Omental fat pad (tissue), 4 donors: ENCODE measurements around the gene ZSCAN4. TPM values are rescaled to one million over a fixed set of nuclear protein-coding genes. Genes with fewer than 3 reads are reported as not detected.

Source experiments
- ATAC-seq: fragments of 150-250 bp; one replicate; pipeline ENCODE4 v1.9.1; 2016; ENCODE audit warnings: mild to moderate bottlenecking, moderate library complexity; ENCODE audit not compliant: low FRiP score
- DNase-seq: peaks from one replicate; pipeline ENCODE4 v3.0.0-alpha.2; 2019; ENCODE audit warnings: low spot score
- CTCF ChIP-seq, 3 donors: fragments of 450-650 bp; IDR thresholded peaks; one replicate each; pipeline ENCODE4 v1.5.1; 2016 to 2017; ENCODE audit warnings: antibody characterized with exemption in 3 of 3, mild to moderate bottlenecking in 3 of 3, moderate library complexity in 2 of 3
- total RNA-seq, 4 donors: library from RNA; depleted of rRNA; stranded (reverse); fragments of >200 nt; gene quantifications; one replicate each; pipeline ENCODE4 v1.1.0, GENCODE V29; 2016

Gene ZSCAN4
- total RNA-seq, 4 donors from 2014 or later, result not detected

- ATAC-seq (no peak), DNase-seq (no peak)
- TF ChIP-seq CTCF (IDR thresholded peaks at IDR 0.05), result no peak
Observed at GRCh38 chr19:57689750-57690149, 21.0 kb downstream of the ZSCAN4 start.

GRCh38 chr19:57701625-57702024 lies 32.9 kb downstream of the ZSCAN4 start:
- no peak for TF ChIP-seq CTCF (IDR thresholded peaks at IDR 0.05)
- DNase-seq (no peak), ATAC-seq (no peak)

GRCh38 chr19:57706346-57706745 lies 37.6 kb downstream of the ZSCAN4 start:
- no peak for TF ChIP-seq CTCF (IDR thresholded peaks at IDR 0.05)
- no peak for DNase-seq

GRCh38 chr19:57708641-57709361 lies 40.1 kb downstream of the ZSCAN4 start, which contains the start of gene ZNF154:
Gene ZNF154, minus strand, starts transcription at chr19:57709204. Its CDS starts 233 bp downstream, at chr19:57708971.
- ATAC-seq (no peak), DNase-seq (no peak)
- TF ChIP-seq CTCF (IDR thresholded peaks at IDR 0.05), result no peak

More at GRCh38 chr19:57706346-57706745, 37.6 kb downstream of the ZSCAN4 start:
- ATAC-seq, result no peak

GRCh38 chr19:57709616-57710015 lies 40.9 kb downstream of the ZSCAN4 start:
- DNase-seq (no peak), ATAC-seq (no peak)
- TF ChIP-seq CTCF (IDR thresholded peaks at IDR 0.05), result no peak

GRCh38 chr19:57712222-57712621 lies 43.5 kb downstream of the ZSCAN4 start:
- DNase-seq, result no peak
- ATAC-seq, result no peak
- no peak for TF ChIP-seq CTCF (IDR thresholded peaks at IDR 0.05)

GRCh38 chr19:57719424-57719823 lies 50.7 kb downstream of the ZSCAN4 start:
- no peak for TF ChIP-seq CTCF (IDR thresholded peaks at IDR 0.05)
- ATAC-seq (no peak), DNase-seq (no peak)
